AG10803 (cell line): ENCODE results near the gene STARD13.

ENCODE experiments used
- DNase-seq: peaks from one replicate; pipeline ENCODE4 v3.0.0; 2010; ENCODE audit warnings: low read depth
- H3K4me3 ChIP-seq: 2 replicates; pipeline ENCODE4 v1.5.1; 2011; ENCODE audit warnings: mild to moderate bottlenecking, low read length, control low read depth
- TF ChIP-seq, protein P1 (sequence below): conservative IDR thresholded peaks from 2 replicates; pipeline ENCODE4 v1.5.1; 2011; ENCODE audit warnings: mild to moderate bottlenecking, low read length, control low read depth, inconsistent platforms

The STARD13 gene

DNA sequence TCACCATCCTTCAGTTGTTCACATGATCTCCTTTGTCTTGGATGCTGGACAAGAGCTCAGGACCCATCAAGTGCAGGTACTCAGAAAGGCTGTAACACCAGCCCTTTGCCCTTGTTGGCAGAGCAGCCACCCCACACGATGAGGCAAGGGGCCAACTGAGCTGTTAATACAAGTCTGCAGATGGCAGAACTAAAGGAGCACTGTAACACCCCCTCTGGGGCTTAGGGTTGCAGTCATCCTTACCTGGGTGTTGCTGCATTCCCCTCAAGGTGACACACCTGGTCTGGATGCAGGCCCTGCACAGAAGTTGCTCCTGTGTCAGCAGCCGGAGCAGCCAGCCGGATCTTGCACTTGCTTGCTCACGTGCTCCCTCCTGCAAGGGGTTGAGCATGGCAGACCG, 52.0 kb downstream of the STARD13 start:
- TF ChIP-seq, protein P1, sequence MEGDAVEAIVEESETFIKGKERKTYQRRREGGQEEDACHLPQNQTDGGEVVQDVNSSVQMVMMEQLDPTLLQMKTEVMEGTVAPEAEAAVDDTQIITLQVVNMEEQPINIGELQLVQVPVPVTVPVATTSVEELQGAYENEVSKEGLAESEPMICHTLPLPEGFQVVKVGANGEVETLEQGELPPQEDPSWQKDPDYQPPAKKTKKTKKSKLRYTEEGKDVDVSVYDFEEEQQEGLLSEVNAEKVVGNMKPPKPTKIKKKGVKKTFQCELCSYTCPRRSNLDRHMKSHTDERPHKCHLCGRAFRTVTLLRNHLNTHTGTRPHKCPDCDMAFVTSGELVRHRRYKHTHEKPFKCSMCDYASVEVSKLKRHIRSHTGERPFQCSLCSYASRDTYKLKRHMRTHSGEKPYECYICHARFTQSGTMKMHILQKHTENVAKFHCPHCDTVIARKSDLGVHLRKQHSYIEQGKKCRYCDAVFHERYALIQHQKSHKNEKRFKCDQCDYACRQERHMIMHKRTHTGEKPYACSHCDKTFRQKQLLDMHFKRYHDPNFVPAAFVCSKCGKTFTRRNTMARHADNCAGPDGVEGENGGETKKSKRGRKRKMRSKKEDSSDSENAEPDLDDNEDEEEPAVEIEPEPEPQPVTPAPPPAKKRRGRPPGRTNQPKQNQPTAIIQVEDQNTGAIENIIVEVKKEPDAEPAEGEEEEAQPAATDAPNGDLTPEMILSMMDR, result no peak
- DNase-seq, result no peak

DNA sequence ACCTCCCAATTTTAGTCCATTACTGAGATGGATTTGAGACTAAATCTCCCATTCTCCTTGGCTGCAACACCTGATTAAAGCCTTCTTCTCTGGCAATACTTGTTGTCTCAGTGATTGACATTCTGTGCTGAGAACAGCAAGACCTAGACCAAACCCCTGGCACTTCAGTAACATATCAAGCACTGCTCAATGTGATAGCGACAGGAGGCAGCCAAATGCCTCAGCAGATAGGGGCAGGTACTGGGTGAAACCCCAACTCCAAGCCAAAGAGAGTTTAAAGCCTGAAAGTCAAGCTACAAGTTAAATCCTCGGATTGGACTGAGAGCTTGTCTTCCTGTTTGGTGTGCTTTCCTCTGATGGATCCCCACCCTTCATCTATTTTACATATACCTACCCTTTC, 52.7 kb downstream of the STARD13 start:
- no peak overlapping the region for H3K4me3 ChIP-seq
- DNase-seq, result no peak
- TF ChIP-seq, protein P1, result no peak

More for the DNA sequence above, 52.0 kb downstream of the STARD13 start:
- no peak overlapping the region for H3K4me3 ChIP-seq

DNA sequence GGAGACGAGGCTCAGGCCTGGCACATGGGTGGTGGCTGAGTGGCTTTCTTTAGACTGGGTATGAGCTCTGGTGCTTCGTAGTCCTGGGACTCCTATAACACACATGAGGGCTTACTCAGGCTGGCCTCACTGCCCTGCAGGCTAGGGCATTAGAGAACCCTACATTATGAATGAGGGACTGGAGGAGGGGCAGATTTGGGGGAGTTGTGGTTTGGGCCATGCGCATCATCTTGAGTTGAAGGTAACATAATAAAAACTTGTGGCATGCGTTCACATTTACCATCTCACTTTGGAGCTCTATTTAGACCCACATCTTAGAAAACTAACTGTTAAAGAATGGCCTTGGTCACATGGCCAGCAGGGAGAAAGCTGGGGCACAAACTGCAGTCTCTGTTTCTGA, 54.2 kb downstream of the STARD13 start:
- TF ChIP-seq, protein P1, result no peak
- no peak overlapping the region for H3K4me3 ChIP-seq
- DNase-seq, result no peak

DNA sequence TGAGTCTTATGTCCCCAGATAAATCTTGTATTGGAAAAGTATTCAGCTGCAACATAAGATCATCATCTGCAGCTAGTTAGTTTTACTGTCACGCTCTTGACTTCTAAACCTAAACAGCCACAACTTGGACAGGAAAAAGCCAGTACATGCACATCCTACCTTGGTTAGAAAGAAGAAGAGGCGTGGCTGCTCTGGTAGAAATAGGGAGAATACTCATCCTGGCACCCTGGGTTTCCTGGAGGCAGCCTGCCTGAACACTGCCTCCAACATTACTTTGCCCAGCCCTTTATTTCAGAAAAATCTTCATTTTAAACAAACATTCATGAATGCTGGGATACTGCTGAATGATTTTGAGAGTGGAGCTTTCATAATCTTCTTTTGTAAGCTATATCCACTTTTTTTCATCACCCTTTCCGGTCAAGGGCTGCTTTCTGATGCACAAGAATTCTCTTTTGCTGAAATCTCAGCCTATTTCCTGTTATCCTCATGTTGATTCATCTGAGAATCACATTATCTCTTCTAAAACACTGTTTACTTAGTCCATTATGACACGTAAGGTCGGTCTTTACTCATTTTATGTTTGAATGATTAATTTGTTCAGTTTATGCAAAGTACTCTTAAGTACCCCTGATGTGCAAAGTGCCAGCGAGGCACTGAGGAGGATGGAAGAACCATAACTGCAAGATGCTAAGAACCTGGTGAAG, 55.2 kb downstream of the STARD13 start:
- TF ChIP-seq, protein P1, result no peak
- H3K4me3 ChIP-seq, result no peak overlapping the region
- peak; percentile 61 for DNase-seq

DNA sequence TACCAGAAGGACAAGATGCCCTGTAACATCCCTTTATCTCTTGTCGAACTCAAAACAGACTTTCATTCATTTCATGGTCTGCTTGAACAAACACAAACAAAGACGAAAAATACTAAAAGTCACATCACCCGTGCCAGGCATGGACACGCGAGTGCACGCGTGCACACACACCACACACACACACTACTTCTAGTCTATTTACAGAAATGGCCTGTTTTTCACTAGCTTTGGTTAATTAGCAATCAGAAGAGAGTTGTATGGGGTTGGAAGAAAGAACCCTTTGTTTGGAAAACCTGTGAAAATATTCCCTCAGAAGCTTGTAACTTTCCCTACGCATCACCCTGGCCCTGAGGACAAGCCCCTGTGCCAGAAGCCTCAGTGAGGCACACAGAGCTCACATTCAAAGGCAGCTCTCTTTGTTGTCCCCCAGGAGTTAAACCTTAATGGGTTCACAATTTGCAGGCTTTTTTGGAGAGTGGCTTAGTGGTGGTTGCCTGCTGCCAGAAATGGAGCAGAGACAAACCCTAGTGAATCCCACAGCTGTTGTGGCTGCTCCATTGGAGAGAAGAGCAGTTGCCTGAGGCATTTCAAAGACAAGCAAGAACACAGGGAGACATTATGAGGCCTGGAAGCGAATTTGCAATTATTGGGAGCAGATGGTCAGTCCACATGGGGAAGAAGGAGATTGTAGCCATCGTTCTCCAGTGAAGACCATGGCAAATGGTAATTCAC, 55.9 kb downstream of the STARD13 start:
- peak overlapping the region; percentile 11 for H3K4me3 ChIP-seq
- TF ChIP-seq, protein P1, result no peak
- DNase-seq, result peak; percentile 85

DNA sequence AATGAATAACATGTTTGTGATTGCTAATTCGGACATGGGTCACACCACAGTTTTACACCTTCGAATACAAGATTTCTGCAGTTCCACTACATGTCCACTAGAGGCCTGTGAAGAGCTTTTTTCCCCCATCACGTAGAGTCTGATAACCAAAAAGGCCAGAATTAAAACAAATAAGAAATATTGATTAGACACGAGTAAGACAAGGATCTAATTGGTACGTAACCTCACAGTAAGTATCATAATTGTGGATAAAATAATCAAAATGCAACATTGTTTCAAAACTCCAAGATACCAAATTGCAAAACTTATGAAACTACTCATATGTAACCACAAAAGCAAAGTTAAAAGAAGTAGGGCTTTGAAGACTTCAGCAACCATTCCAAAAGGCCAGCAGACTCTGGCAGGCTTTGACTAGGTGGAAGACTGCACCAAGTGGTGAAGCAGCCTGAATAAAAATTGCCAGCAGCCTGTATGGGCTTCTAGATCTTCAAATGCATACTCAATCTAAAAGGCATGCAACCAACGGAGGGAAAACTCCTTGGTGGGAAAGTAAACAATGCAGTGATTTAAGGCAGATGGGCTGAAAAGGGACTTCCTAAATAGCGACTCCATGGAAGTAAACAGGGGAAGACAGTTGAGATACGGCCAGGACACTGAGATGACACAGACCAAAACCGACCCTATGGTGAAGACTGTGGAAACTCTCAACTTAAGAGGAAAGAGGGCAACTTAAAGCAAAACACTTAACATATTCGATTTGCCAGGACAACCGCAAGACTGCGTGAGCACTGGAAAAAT, 56.7 kb downstream of the STARD13 start:
- TF ChIP-seq, protein P1, result peak; percentile 99
- no peak overlapping the region for H3K4me3 ChIP-seq
- peak; percentile 82 for DNase-seq
